Activated CD8-positive, alpha-beta T cell treated with anti-CD3 and anti-CD28 coated beads for 36 hours (primary cell): Measurements from ENCODE around the gene ITPR3. TPM values are rescaled to one million over a fixed set of nuclear protein-coding genes. Genes with fewer than 3 reads are reported as not detected.

Experiments used
- ATAC-seq: fragments of 200-7000 bp; cut with Tn5 transposase; one replicate; pipeline ENCODE4 v1.10.0; 2021; ENCODE audit warnings: mild to moderate bottlenecking, moderate library complexity
- CTCF ChIA-PET: fragments of 350-600 bp; sonication (Branson Sonifier 250); formaldehyde crosslinking; loops from one replicate; lab custom pipeline; 2021; ENCODE audit warnings: antibody characterized with exemption; lab: Charles Lee
- POLR2A ChIA-PET: fragments of 350-600 bp; sonication (Branson Sonifier 250); formaldehyde crosslinking; loops from one replicate; lab custom pipeline; 2021; ENCODE audit warnings: antibody characterized with exemption; lab: Charles Lee
- DNase-seq: peaks from one replicate; pipeline ENCODE4 v3.0.0-alpha.2; 2020
- H3K27ac Mint-ChIP-seq: one replicate; pipeline ENCODE4 v1.8.0; 2021; ENCODE audit warnings: mild to moderate bottlenecking, mixed read lengths
- H3K27me3 Mint-ChIP-seq: one replicate; pipeline ENCODE4 v1.8.0; 2021; ENCODE audit warnings: mixed read lengths
- H3K36me3 Mint-ChIP-seq: one replicate; pipeline ENCODE4 v1.8.0; 2021; ENCODE audit warnings: low read depth, mixed read lengths
- H3K4me1 Mint-ChIP-seq: one replicate; pipeline ENCODE4 v1.8.0; 2021; ENCODE audit warnings: low read depth, mixed read lengths
- H3K4me3 Mint-ChIP-seq: one replicate; pipeline ENCODE4 v1.8.0; 2021; ENCODE audit warnings: mild to moderate bottlenecking, moderate library complexity, mixed read lengths
- H3K9me3 Mint-ChIP-seq: one replicate; pipeline ENCODE4 v1.8.0; 2021; ENCODE audit warnings: mixed read lengths
- intact Hi-C: fragments of 100-400 bp; cut with micrococcal nuclease; formaldehyde crosslinking; loops from one replicate; pipeline ENCODE4 v1.10.0; 2022
- total RNA-seq, 2 experiments: library from RNA; stranded (reverse); gene quantifications; one replicate each; pipeline ENCODE4 v1.2.3, GENCODE V29; 2021
- TF ChIP-seq, protein P1 (sequence below): fragments of 200-600 bp; IDR thresholded peaks from one replicate; pipeline ENCODE4 v1.8.0; 2022; ENCODE audit warnings: antibody characterized with exemption, mild to moderate bottlenecking

ITPR3 gene
- total RNA-seq, 2 experiments from 2014 or later: 36.6 to 38.0 TPM

DNA sequence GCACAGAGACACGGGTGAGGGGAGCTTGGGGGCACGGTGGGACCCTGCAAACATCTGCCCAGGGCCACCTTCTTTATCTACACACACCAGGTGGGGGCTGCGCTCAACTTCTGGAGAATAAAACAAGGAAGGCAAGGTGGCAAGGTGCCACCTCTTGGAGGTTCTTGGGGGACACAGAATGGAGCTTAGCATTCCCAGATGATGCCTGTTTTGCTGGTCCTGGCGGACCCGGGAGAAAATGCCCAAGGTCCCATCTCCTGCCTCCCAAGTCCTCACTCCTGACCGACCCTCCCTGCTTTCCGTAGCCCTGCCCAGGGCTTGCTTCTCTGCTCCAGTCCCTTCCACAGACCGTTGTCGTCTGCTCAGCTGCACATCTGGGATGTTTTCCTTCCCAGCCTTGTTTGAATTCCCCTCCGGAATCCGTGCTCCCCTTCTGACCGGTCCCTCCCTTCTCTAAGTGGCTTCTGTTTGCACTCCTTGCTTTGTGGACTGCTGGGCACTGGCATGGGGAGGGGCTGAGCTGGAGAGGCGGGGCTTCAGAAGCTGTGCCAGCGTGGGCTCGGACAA, 13.1 kb downstream of the ITPR3 start:
- DNase-seq (no peak), ATAC-seq (no peak)
- H3K27me3 Mint-ChIP-seq: no peaks in the 10 kb centered on the region
- CTCF ChIA-PET: interaction anchor here (0.7 to 1.0 kb wide), 4 partner anchors 36 to 77 kb away, joined by 3 to 6 read pairs (median 4); partner anchors contain the start of gene UQCC2
- POLR2A ChIA-PET: interaction anchor here (3.7 kb wide), 1 partner anchor 12 kb away, joined by 25 read pairs; the partner anchor contains the start of gene ITPR3
- H3K4me1 Mint-ChIP-seq: peaks cover 44% of the 10 kb centered on the region
- TF ChIP-seq, protein P1, sequence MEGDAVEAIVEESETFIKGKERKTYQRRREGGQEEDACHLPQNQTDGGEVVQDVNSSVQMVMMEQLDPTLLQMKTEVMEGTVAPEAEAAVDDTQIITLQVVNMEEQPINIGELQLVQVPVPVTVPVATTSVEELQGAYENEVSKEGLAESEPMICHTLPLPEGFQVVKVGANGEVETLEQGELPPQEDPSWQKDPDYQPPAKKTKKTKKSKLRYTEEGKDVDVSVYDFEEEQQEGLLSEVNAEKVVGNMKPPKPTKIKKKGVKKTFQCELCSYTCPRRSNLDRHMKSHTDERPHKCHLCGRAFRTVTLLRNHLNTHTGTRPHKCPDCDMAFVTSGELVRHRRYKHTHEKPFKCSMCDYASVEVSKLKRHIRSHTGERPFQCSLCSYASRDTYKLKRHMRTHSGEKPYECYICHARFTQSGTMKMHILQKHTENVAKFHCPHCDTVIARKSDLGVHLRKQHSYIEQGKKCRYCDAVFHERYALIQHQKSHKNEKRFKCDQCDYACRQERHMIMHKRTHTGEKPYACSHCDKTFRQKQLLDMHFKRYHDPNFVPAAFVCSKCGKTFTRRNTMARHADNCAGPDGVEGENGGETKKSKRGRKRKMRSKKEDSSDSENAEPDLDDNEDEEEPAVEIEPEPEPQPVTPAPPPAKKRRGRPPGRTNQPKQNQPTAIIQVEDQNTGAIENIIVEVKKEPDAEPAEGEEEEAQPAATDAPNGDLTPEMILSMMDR: no peak
- intact Hi-C loops: no loop called here
- H3K27ac Mint-ChIP-seq: no peak overlapping the region
- no peaks in the 10 kb centered on the region for H3K9me3 Mint-ChIP-seq
- H3K36me3 Mint-ChIP-seq: peaks cover 15% of the 10 kb centered on the region
- H3K4me3 Mint-ChIP-seq: peak overlapping the region; percentile 74

DNA sequence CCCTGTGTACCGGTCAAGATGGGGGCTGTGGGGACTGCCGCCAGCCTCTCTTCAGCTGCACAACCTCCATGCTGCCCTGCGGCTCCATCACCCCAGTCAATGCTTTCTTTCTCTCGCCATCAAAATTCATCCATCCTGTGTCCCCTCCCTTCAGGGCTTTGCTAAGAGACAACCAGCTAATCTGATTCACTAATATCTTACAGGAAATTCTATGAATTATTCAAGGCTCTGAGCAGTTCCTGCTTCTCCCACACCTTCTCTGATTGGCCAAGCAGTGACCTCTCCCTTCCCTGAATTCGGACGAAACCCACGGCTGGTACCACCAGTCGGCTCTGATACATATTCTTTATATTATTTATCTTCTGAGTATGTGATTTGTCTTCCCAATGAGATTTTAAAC, 13.8 kb downstream of the ITPR3 start:
- no peak overlapping the region for H3K4me3 Mint-ChIP-seq
- no peaks in the 10 kb centered on the region for H3K27me3 Mint-ChIP-seq
- peaks cover 51% of the 10 kb centered on the region for H3K4me1 Mint-ChIP-seq
- CTCF ChIA-PET: no interaction called here
- TF ChIP-seq, protein P1: no peak
- DNase-seq (no peak), ATAC-seq (no peak)
- POLR2A ChIA-PET: interaction anchor here (3.7 kb wide), 1 partner anchor 13 kb away, joined by 25 read pairs; the partner anchor contains the start of gene ITPR3
- H3K27ac Mint-ChIP-seq: no peak overlapping the region
- H3K9me3 Mint-ChIP-seq: no peaks in the 10 kb centered on the region
- peaks cover 15% of the 10 kb centered on the region for H3K36me3 Mint-ChIP-seq
- intact Hi-C loops: no loop called here

DNA sequence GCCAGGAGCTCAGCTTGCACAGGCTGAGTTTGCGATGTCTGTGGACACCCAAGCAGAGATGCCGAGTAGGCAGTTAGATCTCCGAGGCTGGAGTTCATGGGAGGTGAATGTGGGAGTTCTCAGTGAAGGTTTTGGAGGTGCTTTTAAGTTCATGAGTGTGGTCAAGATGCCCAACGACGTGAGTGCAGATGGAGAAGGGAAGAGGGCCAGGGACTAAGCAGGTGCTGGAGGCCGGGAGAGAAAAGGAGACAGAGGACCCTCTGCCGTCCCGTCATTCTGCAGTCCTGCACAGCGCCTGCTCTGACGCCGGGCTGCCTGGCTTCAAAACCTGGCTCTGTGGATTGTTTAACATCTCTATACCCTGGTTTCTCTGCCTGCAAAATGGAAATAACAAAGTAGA, 15.5 kb downstream of the ITPR3 start:
- no peak overlapping the region for H3K4me3 Mint-ChIP-seq
- ATAC-seq (no peak), DNase-seq (no peak)
- no peaks in the 10 kb centered on the region for H3K9me3 Mint-ChIP-seq
- peaks cover 12% of the 10 kb centered on the region for H3K36me3 Mint-ChIP-seq
- ChIA-PET CTCF (no interaction called here), POLR2A (interaction anchor here (0.9 to 1.5 kb wide), 2 partner anchors 15 to 29 kb away, joined by 4 to 6 read pairs; partner anchors contain the start of gene ITPR3)
- H3K4me1 Mint-ChIP-seq: peaks cover 51% of the 10 kb centered on the region
- TF ChIP-seq, protein P1: no peak
- no peak overlapping the region for H3K27ac Mint-ChIP-seq
- no peaks in the 10 kb centered on the region for H3K27me3 Mint-ChIP-seq
- intact Hi-C loops: no loop called here

DNA sequence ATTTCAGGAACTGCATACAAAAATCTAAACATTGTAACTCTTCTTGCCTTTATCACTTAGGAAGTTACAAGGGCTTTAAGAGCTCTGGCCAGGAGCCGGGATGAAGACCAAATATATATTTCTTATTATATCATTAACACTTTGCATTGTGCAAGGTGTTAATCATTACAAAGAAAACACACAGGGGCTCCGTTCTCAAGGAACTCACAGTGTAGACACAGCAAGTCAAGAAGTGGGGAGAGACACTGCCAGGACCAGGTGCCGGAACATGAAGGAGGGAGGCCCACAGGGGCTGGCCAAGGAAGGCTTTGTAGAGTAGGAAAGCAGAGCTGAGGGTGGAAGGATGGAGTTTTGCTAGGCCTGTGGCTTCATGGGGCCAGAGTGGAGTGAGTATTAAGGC, 17.4 kb downstream of the ITPR3 start:
- Mint-ChIP-seq H3K36me3 (peaks cover 15% of the 10 kb centered on the region), H3K9me3 (no peaks in the 10 kb centered on the region), H3K4me1 (peaks cover 39% of the 10 kb centered on the region), H3K27ac (no peak overlapping the region), H3K27me3 (no peaks in the 10 kb centered on the region), H3K4me3 (no peak overlapping the region)
- TF ChIP-seq, protein P1: no peak
- DNase-seq: no peak
- intact Hi-C loops: no loop called here
- POLR2A ChIA-PET: interaction anchor here (0.6 kb wide), 1 partner anchor 347 kb away, joined by 3 read pairs; no protein-coding TSS in a partner anchor
- ATAC-seq: no peak
- CTCF ChIA-PET: no interaction called here

DNA sequence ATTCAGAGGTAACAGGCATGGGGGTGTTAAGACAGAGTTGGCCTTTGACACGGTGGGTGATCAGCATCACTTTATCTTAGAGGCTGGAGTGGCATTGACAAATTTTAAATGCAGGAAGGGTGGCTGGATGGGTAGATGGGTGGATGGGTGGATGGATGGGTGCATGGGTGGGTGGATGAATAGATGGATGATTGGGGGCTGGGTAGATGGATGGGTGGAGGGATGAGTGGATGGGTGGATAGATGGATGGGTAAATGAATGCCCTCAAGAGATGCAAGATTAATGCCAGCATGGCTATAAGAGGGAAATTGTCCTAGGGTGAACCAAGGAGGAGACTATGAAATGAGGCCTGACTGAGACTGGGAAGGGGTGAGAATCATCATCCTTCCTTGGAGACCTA, 18.4 kb downstream of the ITPR3 start:
- no peak overlapping the region for H3K4me3 Mint-ChIP-seq
- H3K9me3 Mint-ChIP-seq: no peaks in the 10 kb centered on the region
- TF ChIP-seq, protein P1: no peak
- peaks cover 15% of the 10 kb centered on the region for H3K36me3 Mint-ChIP-seq
- intact Hi-C loops: no loop called here
- CTCF ChIA-PET: no interaction called here
- no peaks in the 10 kb centered on the region for H3K27me3 Mint-ChIP-seq
- ATAC-seq (no peak), DNase-seq (no peak)
- peaks cover 32% of the 10 kb centered on the region for H3K4me1 Mint-ChIP-seq
- POLR2A ChIA-PET: no interaction called here
- H3K27ac Mint-ChIP-seq: no peak overlapping the region
